Thyroid gland (tissue), 4 donors: ENCODE results near the gene FAM72B. TPM values are rescaled to one million over a fixed set of nuclear protein-coding genes. Genes with fewer than 3 reads are reported as not detected.
"Not testable (repeated sequence)": the region's sequence is repeated elsewhere in the genome, so short reads cannot be mapped to it uniquely, and the experiment has no call there.

Experiments
- DNase-seq, 2 donors: peaks; one replicate each; pipeline ENCODE4 v3.0.0-alpha.2; 2019
- H3K27ac ChIP-seq, 3 donors: fragments of 200-600 bp; sonication (generic); 1 replicate in 2 of 3; 2 replicates in 1 of 3; pipeline ENCODE4 v1.5.1; 2016 to 2019; ENCODE audit warnings: mild to moderate bottlenecking in 1 of 3, moderate library complexity in 1 of 3
- H3K27me3 ChIP-seq: fragments of 200-600 bp; sonication (generic); one replicate; pipeline ENCODE4 v1.5.1; 2019
- H3K36me3 ChIP-seq, 2 donors: fragments of 200-600 bp; sonication (generic); one replicate each; pipeline ENCODE4 v1.5.1; 2016 to 2019
- H3K4me1 ChIP-seq, 2 donors: fragments of 200-600 bp; sonication (generic); one replicate each; pipeline ENCODE4 v1.5.1; 2017 to 2019
- H3K4me3 ChIP-seq, 3 donors: fragments of 200-600 bp; sonication (generic); replicated peaks in 1 of 3; 1 replicate in 2 of 3; 2 replicates in 1 of 3; pipeline ENCODE4 v1.5.1; 2016; ENCODE audit warnings: mild to moderate bottlenecking in 1 of 3
- H3K9me3 ChIP-seq: fragments of 200-600 bp; sonication (generic); one replicate; pipeline ENCODE4 v1.5.1; 2017
- WGBS, 2 donors: methylation state at CpG; one replicate each; pipeline ENCODE4 v1.1.5; 2017; 5-methylcytosine and 5-hydroxymethylcytosine counted together
- intact Hi-C: fragments of 100-400 bp; cut with DNase I; formaldehyde crosslinking; loops from one replicate; pipeline ENCODE4 v1.15.1; 2023
- total RNA-seq, 4 donors: library from RNA; depleted of rRNA; stranded (reverse); fragments of >200 nt; gene quantifications; one replicate each; pipeline ENCODE4 v1.2.3, GENCODE V29; 2016
- TF ChIP-seq, protein P1 (sequence below), 6 experiments: fragments of 200-600 bp in 3 of 6; fragments of 450-650 bp in 3 of 6; sonication (generic) in 3 of 6; IDR thresholded peaks; one replicate each; pipeline ENCODE4 v1.5.1; 2016 to 2019; ENCODE audit warnings: antibody characterized with exemption in 6 of 6, mild to moderate bottlenecking in 2 of 6, inconsistent platforms in 1 of 6, moderate library complexity in 1 of 6

The FAM72B gene
- total RNA-seq, 4 donors from 2014 or later, result 0.42 to 0.54 TPM; not detected in 2

DNA sequence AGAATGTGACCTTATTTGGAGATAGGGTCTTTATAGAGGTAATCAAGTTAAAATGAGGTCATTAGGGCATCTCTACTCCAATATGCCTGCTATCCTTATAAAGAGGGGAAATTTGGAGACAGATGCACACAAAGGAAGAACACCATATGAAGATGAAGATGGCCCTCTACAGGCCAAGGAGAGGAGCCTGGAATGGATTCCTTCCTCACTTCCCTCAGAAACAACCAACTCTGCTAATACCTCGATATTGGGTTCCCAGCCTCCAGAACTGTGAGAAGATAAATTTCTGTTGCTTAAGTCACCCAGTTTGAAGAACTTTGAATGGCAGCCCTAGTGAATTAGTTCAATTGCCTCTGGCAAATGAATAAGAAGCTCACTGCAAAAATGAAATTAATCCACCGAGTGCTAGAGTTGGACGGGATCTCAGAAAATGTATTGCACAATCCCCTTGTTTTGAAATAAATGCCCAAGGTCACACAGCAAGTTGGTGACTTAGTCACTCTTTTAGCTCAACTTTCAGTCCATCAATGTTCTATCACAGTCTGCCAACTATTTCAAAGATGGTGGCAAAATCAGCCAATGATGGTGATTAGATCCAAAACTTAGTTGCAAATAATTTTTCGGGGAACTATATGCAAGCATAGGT, 27.1 kb downstream of the FAM72B start:
- intact Hi-C loops, H3K27me3 ChIP-seq, DNase-seq, H3K4me1 ChIP-seq, H3K27ac ChIP-seq, H3K4me3 ChIP-seq, H3K36me3 ChIP-seq, H3K9me3 ChIP-seq: not testable (repeated sequence)
- WGBS, 2 donors, result no CpG with 5 or more reads among the region's 4 CpGs

- not testable (repeated sequence) for H3K9me3 ChIP-seq, DNase-seq
- WGBS, 2 donors, result 85 to 87% methylated on average over 6 of the region's 6 CpGs
Measured at GRCh38 chr1:121155671-121156358, 28.3 kb downstream of the FAM72B start.

GRCh38 chr1:121154811-121155210, 29.3 kb downstream of the FAM72B start:
- H3K27ac ChIP-seq, H3K4me1 ChIP-seq, H3K36me3 ChIP-seq, H3K4me3 ChIP-seq, H3K9me3 ChIP-seq, intact Hi-C loops, DNase-seq, H3K27me3 ChIP-seq: not testable (repeated sequence)
- 86 to 93% methylated on average over 1 of the region's 2 CpGs for WGBS, 2 donors

More at GRCh38 chr1:121155671-121156358, 28.3 kb downstream of the FAM72B start:
- intact Hi-C loops, H3K27ac ChIP-seq, H3K36me3 ChIP-seq, H3K4me1 ChIP-seq, H3K27me3 ChIP-seq, H3K4me3 ChIP-seq: not testable (repeated sequence)

DNA sequence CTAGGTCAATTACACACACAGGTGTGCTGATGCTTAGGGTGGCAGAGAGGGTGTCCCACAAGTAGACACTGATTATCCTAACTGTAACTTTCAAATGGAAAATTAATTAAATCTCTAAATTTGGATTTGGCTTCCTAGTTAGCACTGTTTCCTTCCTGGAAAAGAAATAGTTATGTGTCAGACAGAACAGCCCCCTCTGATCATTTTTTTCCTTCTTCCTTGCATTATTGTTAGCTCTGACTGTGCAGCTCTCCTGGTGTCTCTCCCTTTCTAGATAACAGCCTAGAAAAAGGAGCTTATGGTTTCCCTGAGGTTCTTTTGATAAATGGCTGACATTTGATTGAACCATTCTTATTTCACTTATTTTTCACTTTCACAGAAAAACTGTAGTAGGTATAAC, 31.4 kb downstream of the FAM72B start:
- H3K4me3 ChIP-seq, H3K36me3 ChIP-seq, H3K27me3 ChIP-seq, intact Hi-C loops, H3K4me1 ChIP-seq, H3K9me3 ChIP-seq, DNase-seq, H3K27ac ChIP-seq: not testable (repeated sequence)

GRCh38 chr1:121151294-121151693, 32.8 kb downstream of the FAM72B start:
- not testable (repeated sequence) for H3K36me3 ChIP-seq

GRCh38 chr1:121148489-121149190, 35.5 kb downstream of the FAM72B start:
- H3K9me3 ChIP-seq, intact Hi-C loops, H3K27me3 ChIP-seq, DNase-seq, H3K4me3 ChIP-seq, H3K36me3 ChIP-seq, H3K27ac ChIP-seq, H3K4me1 ChIP-seq: not testable (repeated sequence)
- TF ChIP-seq, protein P1, sequence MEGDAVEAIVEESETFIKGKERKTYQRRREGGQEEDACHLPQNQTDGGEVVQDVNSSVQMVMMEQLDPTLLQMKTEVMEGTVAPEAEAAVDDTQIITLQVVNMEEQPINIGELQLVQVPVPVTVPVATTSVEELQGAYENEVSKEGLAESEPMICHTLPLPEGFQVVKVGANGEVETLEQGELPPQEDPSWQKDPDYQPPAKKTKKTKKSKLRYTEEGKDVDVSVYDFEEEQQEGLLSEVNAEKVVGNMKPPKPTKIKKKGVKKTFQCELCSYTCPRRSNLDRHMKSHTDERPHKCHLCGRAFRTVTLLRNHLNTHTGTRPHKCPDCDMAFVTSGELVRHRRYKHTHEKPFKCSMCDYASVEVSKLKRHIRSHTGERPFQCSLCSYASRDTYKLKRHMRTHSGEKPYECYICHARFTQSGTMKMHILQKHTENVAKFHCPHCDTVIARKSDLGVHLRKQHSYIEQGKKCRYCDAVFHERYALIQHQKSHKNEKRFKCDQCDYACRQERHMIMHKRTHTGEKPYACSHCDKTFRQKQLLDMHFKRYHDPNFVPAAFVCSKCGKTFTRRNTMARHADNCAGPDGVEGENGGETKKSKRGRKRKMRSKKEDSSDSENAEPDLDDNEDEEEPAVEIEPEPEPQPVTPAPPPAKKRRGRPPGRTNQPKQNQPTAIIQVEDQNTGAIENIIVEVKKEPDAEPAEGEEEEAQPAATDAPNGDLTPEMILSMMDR (IDR thresholded peaks at IDR 0.05), result peak in 1 of 6 experiments; percentile 34
- WGBS, 2 donors, result 0% methylated on average over 2 of the region's 9 CpGs

More at GRCh38 chr1:121151294-121151693, 32.8 kb downstream of the FAM72B start:
- WGBS, 2 donors, result 75 to 81% methylated on average over 1 of the region's 1 CpG
- intact Hi-C loops, DNase-seq, H3K4me3 ChIP-seq, H3K27me3 ChIP-seq, H3K27ac ChIP-seq, H3K4me1 ChIP-seq, H3K9me3 ChIP-seq: not testable (repeated sequence)

DNA sequence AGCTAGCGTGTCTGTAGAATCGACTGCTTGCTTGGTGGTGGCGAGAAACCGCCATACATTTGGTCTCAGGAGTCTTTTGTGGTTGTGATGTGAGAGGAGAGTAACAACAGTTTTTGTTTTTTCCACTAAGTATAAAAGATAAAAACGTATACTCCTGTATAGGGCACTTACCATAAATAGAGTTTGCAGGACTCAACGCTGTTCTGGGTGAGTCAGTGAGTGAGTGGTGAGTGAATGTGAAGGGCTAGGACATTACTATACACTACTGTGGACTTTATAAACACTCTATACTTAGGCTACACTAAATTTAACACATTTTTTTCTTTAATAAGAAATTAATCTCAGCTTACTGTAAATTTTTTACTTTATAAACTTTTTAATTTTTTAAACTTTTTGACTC, 43.7 kb downstream of the FAM72B start:
- no CpG with 5 or more reads among the region's 6 CpGs for WGBS, 2 donors
- DNase-seq, H3K27me3 ChIP-seq, H3K27ac ChIP-seq, H3K36me3 ChIP-seq, H3K4me3 ChIP-seq, H3K4me1 ChIP-seq, H3K9me3 ChIP-seq, intact Hi-C loops: not testable (repeated sequence)

DNA sequence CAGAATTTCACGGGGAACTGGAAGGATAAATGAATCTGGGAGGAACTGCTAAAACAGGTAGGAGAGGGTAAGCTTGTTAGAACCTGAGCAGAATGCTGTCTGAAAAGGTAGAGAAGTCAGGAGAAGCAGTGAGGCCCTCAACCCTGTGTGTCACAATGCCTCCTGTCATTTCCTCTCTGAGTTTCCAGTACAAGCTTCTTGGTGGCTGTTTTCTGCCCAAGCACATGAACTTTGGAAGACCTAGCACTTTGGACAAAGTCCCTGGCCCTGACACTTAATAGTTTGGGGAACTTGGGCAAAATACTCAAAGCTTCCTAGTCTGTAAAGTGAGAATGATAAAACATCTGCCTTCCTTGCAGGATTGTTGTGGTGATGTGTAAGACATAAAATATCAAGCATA, 52.6 kb downstream of the FAM72B start:
- H3K4me1 ChIP-seq, H3K27me3 ChIP-seq, H3K36me3 ChIP-seq, H3K27ac ChIP-seq, intact Hi-C loops, H3K4me3 ChIP-seq, H3K9me3 ChIP-seq, DNase-seq: not testable (repeated sequence)
- WGBS, 2 donors, result no CpG with 5 or more reads among the region's 1 CpG

GRCh38 chr1:121118480-121118824, 65.7 kb downstream of the FAM72B start:
- intact Hi-C loops, H3K4me1 ChIP-seq, H3K4me3 ChIP-seq, H3K36me3 ChIP-seq, H3K27me3 ChIP-seq, DNase-seq, H3K9me3 ChIP-seq: not testable (repeated sequence)
- WGBS, 2 donors, result 7% methylated on average over 7 of the region's 20 CpGs; no CpG with 5 or more reads in 1 of the 2 donors
- H3K27ac ChIP-seq, result peak overlapping the region in 1 of 3 donors; percentile 5
